Lower lobe of right lung (tissue), 2 donors: ENCODE measurements around the gene RND2. TPM values are rescaled to one million over a fixed set of nuclear protein-coding genes. Genes with fewer than 3 reads are reported as not detected.
A peak's percentile ranks its signal among the peaks of the same experiment; 100 is the strongest.

Source experiments
- ATAC-seq, 2 donors: fragments of 200-7000 bp; cut with Tn5 transposase; one replicate each; pipeline ENCODE4 v1.9.1; 2020 to 2022; ENCODE audit warnings: mild to moderate bottlenecking in 2 of 2, moderate library complexity in 2 of 2
- DNase-seq: peaks from one replicate; pipeline ENCODE4 v3.0.0-alpha.2; 2020
- H3K27ac ChIP-seq: fragments of 200-600 bp; one replicate; pipeline ENCODE4 v1.8.0; 2022
- H3K27me3 ChIP-seq: fragments of 200-600 bp; one replicate; pipeline ENCODE4 v1.8.0; 2022; ENCODE audit warnings: low read depth
- H3K36me3 ChIP-seq: fragments of 200-600 bp; one replicate; pipeline ENCODE4 v1.8.0; 2022; ENCODE audit warnings: mild to moderate bottlenecking
- H3K4me1 ChIP-seq: fragments of 200-600 bp; one replicate; pipeline ENCODE4 v1.8.0; 2022
- H3K4me3 ChIP-seq: fragments of 200-600 bp; one replicate; pipeline ENCODE4 v1.8.0; 2022; ENCODE audit warnings: mild to moderate bottlenecking
- H3K9me3 ChIP-seq: fragments of 200-600 bp; one replicate; pipeline ENCODE4 v1.8.0; 2022
- intact Hi-C: fragments of 100-400 bp; cut with DNase I; formaldehyde crosslinking; loops from one replicate; pipeline ENCODE4 v1.11.0; 2022
- total RNA-seq: library from RNA; stranded (reverse); fragmentation: NEBNext Ultra II Directional; extraction: Animal tissue kit (Norgen Biotek cat#: 25700); gene quantifications from one replicate; pipeline ENCODE4 v1.2.1, GENCODE V29; 2021
- TF ChIP-seq, protein P1 (sequence below): fragments of 200-600 bp; IDR thresholded peaks from one replicate; pipeline ENCODE4 v1.8.0; 2022; ENCODE audit warnings: antibody characterized with exemption, mild to moderate bottlenecking
- donor health status: DM: no; HTN: yes; CAD: no; lungs with severe emphysema.

RND2 gene
- total RNA-seq, 1 donor from 2014 or later = 0.53 TPM

DNA sequence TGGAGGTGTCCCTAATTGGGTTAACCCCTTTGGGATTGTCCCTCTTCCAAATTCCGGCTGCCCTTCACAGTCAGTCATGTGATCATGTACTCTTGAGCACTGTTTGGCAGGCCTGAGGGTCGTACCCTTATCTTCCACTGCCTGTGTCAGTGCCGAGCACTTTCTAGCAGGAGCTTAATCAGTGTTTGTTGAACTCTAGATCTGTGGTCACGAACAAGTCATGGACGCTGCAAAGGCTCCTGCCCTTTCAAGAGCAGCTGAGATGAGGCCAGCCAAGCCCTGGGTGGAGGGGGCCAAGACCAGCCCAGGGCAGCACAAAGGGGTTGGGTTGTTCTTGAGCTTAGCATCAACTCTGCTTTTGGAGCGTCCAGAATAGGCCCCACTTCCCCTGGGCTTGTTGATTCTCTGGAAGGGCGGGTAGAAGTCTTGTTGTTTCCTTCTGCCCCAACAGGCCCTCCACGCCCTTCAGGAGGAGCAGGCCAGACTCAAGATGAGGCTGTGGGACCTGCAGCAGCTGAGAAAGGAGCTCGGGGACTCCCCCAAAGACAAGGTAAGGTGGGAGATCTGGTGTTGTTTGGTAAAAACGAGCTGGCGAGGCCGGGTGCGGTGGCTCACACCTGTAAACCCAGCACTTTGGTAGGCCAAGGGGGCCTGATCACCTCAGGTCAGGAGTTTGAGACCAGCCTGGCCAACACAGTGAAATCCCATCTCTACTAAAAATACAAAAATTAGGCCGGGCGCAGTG, 13.1 kb upstream of the RND2 start:
- peaks cover 70% of the 10 kb centered on the region for H3K4me1 ChIP-seq
- peak overlapping the region; percentile 0 for H3K27ac ChIP-seq

DNA sequence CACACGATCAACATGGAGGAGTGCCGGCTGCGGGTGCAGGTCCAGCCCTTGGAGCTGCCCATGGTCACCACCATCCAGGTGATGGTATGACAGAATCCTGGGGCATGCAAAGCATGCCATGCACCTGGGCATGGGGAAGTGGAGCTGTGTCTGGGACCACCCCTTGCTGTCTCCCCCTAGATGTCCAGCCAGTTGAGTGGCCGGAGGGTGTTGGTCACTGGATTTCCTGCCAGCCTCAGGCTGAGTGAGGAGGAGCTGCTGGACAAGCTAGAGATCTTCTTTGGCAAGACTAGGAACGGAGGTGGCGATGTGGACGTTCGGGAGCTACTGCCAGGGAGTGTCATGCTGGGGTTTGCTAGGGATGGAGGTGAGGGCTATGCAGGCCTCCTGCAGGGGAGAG, 11.7 kb upstream of the RND2 start:
- Histone ChIP-seq H3K27ac (peak overlapping the region; percentile 24), H3K4me3 (no peak overlapping the region), H3K27me3 (no peaks in the 10 kb centered on the region), H3K9me3 (no peaks in the 10 kb centered on the region), H3K4me1 (peaks cover 64% of the 10 kb centered on the region), H3K36me3 (peaks cover 77% of the 10 kb centered on the region)
- TF ChIP-seq, protein P1, sequence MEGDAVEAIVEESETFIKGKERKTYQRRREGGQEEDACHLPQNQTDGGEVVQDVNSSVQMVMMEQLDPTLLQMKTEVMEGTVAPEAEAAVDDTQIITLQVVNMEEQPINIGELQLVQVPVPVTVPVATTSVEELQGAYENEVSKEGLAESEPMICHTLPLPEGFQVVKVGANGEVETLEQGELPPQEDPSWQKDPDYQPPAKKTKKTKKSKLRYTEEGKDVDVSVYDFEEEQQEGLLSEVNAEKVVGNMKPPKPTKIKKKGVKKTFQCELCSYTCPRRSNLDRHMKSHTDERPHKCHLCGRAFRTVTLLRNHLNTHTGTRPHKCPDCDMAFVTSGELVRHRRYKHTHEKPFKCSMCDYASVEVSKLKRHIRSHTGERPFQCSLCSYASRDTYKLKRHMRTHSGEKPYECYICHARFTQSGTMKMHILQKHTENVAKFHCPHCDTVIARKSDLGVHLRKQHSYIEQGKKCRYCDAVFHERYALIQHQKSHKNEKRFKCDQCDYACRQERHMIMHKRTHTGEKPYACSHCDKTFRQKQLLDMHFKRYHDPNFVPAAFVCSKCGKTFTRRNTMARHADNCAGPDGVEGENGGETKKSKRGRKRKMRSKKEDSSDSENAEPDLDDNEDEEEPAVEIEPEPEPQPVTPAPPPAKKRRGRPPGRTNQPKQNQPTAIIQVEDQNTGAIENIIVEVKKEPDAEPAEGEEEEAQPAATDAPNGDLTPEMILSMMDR = no peak
- ATAC-seq = no peak
- intact Hi-C loops = no loop called here
- DNase-seq = no peak

More for the DNA sequence above, 13.1 kb upstream of the RND2 start:
- TF ChIP-seq, protein P1 = no peak
- intact Hi-C loops = no loop called here
- no peaks in the 10 kb centered on the region for H3K27me3 ChIP-seq
- DNase-seq (no peak), ATAC-seq (no peak)
- H3K9me3 ChIP-seq = no peaks in the 10 kb centered on the region
- no peak overlapping the region for H3K4me3 ChIP-seq
- H3K36me3 ChIP-seq = peaks cover 63% of the 10 kb centered on the region

DNA sequence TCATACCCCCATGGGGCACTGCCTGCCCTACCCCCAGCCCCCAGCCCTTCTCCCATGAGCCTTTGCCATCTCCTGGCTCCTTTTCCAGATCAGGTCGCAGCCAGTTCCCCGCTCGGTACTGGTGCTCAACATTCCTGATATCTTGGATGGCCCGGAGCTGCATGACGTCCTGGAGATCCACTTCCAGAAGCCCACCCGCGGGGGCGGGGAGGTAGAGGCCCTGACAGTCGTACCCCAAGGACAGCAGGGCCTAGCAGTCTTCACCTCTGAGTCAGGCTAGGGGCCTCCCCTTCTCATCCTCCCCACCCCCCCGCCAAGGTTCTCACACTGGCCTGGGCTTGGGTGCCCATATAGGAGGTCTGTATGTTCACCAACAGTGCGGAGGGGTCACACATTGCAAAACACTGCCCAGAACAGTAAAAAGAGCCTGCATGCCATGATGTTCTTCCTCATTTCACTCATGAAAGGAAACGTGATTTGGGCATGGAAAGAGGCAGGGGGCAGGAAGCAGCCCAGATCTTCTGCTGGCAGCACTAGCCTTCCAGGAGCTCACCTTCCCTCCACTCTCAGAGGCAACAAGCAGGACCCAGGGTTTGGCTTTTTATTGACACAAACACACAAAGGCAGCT, 10.9 kb upstream of the RND2 start:
- TF ChIP-seq, protein P1 = no peak
- Histone ChIP-seq H3K4me1 (peaks cover 72% of the 10 kb centered on the region), H3K27me3 (no peaks in the 10 kb centered on the region), H3K36me3 (peaks cover 79% of the 10 kb centered on the region), H3K4me3 (no peak overlapping the region), H3K9me3 (no peaks in the 10 kb centered on the region), H3K27ac (peak overlapping the region; percentile 49)
- ATAC-seq (peak in 1 of 2 donors; percentile 7), DNase-seq (no peak)
- intact Hi-C loops = no loop called here

DNA sequence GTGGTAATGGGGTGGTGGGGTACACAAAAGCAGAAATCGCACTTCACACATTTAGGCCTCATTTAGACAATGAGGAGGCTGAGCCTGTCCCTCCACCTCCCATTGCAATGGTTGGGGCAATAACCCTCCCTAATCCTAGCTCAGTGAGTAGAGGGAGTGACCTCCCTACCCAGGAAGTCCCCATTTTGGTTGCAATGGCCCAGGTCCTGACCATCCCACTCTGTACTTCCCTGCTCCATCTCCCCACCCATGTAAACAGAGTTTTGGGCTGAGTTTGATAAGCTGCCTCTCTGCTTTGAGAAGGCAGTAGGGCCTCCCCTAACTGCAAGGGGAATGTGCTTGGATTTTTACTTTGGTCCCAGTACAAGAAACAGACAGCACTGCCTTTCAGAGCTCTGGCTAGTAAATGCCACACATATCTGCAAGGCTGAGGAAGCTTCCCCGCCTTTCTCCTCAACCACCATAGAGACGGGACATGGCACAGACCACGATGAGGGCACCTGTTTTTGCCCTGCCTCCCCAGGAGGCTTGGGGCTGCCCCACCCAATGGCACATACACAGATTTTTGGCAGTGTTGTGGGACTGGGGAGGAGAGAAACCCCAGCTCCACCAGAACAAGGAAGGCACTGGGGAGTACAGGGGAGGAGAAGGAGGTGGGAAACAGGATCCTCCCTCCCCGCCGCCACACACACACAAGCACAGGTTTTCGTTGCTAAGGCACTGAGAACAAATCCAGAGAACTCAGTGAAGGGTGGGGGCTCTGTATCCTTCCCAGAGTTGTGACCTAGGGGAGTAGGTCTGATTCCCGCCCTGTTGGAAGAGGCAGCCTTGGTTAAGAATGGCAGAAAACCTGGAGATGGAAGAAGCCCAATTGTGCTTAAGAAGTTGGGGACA, 10.1 kb upstream of the RND2 start:
- TF ChIP-seq, protein P1 = no peak
- Histone ChIP-seq H3K27me3 (no peaks in the 10 kb centered on the region), H3K4me1 (peaks cover 80% of the 10 kb centered on the region), H3K4me3 (no peak overlapping the region), H3K36me3 (peaks cover 79% of the 10 kb centered on the region), H3K9me3 (no peaks in the 10 kb centered on the region), H3K27ac (peak overlapping the region; percentile 62)
- DNase-seq = no peak
- intact Hi-C loops = no loop called here
- ATAC-seq = no peak

DNA sequence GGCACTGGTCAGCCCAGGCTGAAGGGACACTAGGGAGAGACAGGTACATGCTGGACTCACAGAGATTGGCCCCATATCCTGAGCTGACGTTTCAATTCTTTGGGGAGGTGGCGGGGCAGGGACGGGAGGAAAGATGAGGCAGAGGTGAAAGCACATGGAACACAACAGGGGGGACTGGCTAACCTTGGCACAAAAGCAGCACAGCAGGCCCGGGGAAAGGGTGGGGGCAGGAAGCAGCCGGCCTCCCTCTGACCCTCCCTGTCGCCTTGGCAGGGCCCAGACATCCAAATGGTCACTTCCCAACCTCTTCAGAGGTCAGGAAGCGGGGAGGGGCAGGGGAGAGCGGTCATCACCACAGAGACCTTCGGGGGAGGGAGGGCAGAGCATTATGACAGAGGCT, 9.5 kb upstream of the RND2 start:
- peak overlapping the region; percentile 62 for H3K27ac ChIP-seq
- no peak overlapping the region for H3K4me3 ChIP-seq
- H3K27me3 ChIP-seq = no peaks in the 10 kb centered on the region
- ATAC-seq = peak; percentile 30 to 59
- H3K4me1 ChIP-seq = peaks cover 81% of the 10 kb centered on the region
- no peaks in the 10 kb centered on the region for H3K9me3 ChIP-seq
- peaks cover 76% of the 10 kb centered on the region for H3K36me3 ChIP-seq
- TF ChIP-seq, protein P1 = no peak
- DNase-seq = peak; percentile 62
- intact Hi-C loops = no loop called here
